Pulmonary artery endothelial cell (primary cell): ENCODE measurements around the gene GPR84. TPM values are rescaled to one million over a fixed set of nuclear protein-coding genes. Genes with fewer than 3 reads are reported as not detected.

ENCODE experiments used
- DNase-seq: peaks from one replicate; pipeline ENCODE4 v3.0.0-alpha.2; 2011; ENCODE audit warnings: low read depth, low spot score
- total RNA-seq: library from RNA; depleted of rRNA; stranded (reverse); fragments of >200 nt; gene quantifications from 2 replicates; pipeline ENCODE4 v1.2.3, GENCODE V29; 2014

The GPR84 gene
- total RNA-seq, 1 donor from 2014 or later: not detected

- no peak for DNase-seq
These were observed 10.4 kb upstream of the GPR84 start for GRCh38 chr12:54374562-54375258.

GRCh38 chr12:54373649-54374561 is 9.6 kb upstream of the GPR84 start:
- no peak for DNase-seq

DNA sequence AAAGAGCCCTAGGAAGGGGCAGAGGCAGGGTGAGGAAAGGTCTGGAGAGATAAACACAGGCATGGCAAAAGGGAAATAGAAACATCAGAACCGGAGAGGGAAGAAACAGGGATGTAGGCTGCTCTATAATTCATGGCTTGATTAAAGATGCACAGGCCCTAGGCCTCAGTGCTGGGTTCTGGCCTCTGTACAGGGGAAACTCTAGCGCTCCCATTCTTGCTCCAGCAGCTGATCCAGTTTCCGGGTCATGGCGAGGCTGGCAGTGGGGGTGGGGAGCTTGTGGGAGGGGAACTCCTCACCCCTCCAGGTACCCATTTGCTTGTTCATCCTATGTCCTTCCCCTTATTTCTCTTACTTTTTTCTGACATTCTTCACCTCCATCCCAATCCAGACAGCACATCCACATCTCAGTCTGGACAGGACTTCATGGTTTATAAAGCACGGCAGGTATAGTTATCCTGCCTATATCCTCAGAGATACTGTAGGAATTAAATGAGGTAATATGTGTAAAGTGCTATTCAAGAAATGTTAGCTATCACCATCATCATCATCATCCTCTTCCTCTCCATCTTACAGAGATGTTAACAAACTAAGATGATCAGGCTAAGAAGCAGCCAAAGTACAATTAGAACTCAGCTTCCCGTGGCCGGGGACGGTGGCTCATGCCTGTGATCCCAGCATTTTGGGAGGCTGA is 8.0 kb upstream of the GPR84 start:
- DNase-seq: no peak

DNA sequence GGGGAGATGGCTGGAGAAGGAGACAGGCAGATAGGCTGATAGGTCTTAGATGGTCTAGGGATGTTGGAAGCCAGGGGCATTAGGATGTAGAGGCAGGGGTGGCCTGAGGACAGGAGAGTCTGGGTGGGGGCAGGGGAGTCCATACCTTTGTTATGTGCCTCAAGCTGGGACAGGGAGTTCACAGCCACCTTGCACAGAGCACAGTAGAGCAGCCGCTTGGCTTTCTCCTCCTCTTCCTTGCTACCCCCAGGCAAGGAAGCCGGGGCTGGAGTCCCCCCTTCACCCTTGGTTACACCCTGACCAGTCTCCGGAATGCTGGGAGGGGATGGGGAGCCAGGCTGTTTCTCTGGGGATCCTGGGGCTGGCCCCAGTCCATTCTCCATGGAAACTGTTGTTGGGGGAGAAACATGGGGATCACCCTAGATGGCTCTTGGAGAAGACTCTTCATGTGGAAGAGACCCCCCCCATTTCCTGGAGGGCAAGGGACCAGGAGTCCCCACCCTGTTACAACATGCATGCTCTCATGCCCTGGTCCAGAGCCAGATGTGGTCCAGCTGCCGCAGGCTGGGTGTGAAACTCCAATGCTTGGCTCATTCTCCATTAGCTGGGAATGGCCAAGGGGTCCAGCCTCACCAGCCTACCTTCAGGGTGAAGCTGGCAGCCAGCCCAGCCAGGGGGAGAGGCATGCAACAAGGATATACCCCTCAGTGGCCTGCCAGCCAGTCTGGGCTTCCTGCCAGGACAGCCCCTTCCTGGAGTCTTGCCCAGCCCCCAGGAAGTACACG is 7.2 kb upstream of the GPR84 start:
- no peak for DNase-seq

GRCh38 chr12:54370171-54370730 is 6.0 kb upstream of the GPR84 start:
- DNase-seq: peak; percentile 43

- no peak for DNase-seq
These were observed 5.4 kb upstream of the GPR84 start for GRCh38 chr12:54369597-54370131.

- peak; percentile 60 for DNase-seq
These were observed 4.7 kb upstream of the GPR84 start for GRCh38 chr12:54368709-54369596.

GRCh38 chr12:54368025-54368708 is 3.9 kb upstream of the GPR84 start:
- DNase-seq: no peak

- no peak for DNase-seq
These were observed 668 bp downstream of the GPR84 start for GRCh38 chr12:54363618-54364017.

- no peak for DNase-seq
These were observed 1.2 kb downstream of the GPR84 start for GRCh38 chr12:54363047-54363446.

GRCh38 chr12:54360717-54361456 is 3.4 kb downstream of the GPR84 start:
- DNase-seq: peak; percentile 43

DNA sequence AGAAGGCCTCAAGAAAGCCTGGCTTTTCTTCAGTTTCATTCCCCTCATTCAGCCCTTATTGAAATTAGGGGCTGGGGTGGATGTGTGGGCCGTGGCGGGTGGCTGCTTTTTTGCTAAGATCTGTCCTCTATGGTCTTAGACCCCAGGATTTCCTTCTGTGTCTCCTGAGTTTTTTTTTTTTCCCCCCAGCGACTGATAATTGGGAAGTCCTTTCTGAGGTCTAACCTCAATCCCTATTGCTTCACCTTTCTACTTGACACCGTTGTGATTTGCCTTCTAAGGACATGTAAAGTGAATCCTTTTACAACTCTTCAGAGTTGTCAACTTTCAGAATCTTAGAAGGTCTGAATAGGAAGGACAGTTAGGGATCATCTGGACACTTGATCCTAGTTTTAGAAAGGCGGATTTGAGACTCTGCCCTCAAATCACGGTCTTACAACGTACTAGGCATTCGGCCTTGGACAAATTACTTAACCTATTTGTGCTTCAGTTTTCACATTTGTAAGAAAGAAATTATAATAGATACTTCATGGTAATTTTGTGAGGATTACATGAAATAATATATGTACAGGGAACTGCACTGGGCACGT is 4.4 kb downstream of the GPR84 start:
- no peak for DNase-seq

DNA sequence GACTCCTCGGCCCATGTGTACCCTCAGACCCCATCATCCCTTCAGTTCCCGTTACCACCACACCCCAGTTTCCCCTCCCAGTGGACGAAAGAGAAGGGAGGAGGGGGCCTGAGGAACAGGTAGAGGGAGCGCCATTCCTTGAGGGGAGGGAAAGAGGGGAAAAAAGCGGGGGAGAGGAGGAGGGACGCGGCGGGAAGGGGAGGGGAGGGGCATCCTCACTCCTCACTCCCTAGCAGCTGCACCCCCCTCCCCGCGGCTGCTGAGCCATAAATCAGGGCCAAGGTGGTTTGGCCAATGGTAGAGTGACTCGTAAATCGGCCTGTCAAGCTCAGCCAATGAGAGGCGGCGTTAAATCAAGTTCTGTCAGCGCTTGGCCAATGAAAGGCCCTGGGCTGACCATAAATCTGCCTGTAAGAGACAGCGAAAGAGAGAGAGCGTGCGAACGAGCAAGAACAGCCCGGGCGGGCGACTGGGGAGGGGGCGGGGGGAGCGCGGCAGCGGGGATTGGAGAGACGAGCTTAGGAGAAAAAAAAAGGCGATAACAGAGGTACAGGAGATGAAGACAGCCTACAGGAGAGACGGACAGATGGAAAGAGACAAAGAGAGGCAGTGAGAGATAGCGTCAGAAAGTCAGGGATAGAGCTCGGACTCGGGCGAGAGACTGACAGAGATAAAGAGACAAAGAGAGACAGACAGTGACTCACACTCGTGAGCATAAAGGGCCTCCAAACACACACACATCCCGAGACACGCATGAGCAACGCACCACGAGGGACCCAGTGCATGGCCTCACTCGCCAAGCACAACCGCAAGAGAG is 5.1 kb downstream of the GPR84 start:
- DNase-seq: peak; percentile 100

- no peak for DNase-seq
These were observed 5.9 kb downstream of the GPR84 start for GRCh38 chr12:54358191-54358944.

DNA sequence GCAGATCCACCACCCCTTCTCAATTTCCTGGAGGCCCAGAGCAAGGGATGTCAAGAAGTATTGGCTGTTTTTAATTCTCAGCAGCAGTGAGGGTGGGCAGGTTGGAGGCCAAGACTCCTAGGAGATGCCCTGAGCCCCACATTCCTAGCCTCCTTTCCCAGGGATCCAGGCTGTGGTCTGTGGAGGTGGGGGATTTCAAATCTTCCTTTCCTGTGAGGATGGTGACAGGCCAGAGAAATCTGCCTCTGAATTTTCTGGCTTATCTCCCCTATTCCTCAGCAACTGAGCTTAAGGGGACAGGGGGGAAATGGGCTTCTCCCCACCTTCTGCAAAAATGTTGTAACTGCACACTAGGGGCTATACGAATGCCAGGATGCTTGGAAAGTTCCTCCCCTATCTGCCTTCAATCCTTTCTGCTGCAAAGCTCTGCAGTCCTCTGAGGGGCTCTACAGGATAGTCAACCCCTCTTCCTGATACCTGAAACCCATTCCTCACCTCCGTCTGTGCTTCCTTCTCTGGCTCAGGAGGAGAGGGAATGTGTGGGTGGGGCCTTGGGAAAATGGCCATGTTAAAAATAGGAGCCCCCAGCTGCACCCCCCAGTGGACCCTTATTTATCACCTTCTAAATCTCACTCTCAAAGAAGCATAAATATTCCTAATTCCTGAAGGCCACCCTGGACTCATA is 6.6 kb downstream of the GPR84 start:
- no peak for DNase-seq

- no peak for DNase-seq
These were observed 7.3 kb downstream of the GPR84 start for GRCh38 chr12:54356951-54357356.
